ENCODE results near the gene CDH13.

GRCh38 chr16:82980810-82981209 is 354.0 kb downstream of the CDH13 start:
- no peak for TF ChIP-seq CTCF (tag by site-specific recombination; IDR thresholded peaks at IDR 0.05)
- TF ChIP-seq ZBTB10 (tag by site-specific recombination; IDR thresholded peaks at IDR 0.05): no peak
- no peak for TF ChIP-seq ZNF274 (IDR thresholded peaks at IDR 0.05; ENCODE audit: low read length)
- TF ChIP-seq ZNF274 (tag by site-specific recombination; IDR thresholded peaks at IDR 0.05; ENCODE audit: borderline replicate concordance): no peak
- no peak for TF ChIP-seq ZBTB11 (tag by site-specific recombination; conservative IDR thresholded peaks at IDR 0.05; ENCODE audit: low read depth)
- no peak for TF ChIP-seq ZNF24 (tag by site-specific recombination; IDR thresholded peaks at IDR 0.05)
- TF ChIP-seq ZEB2 (tag by site-specific recombination; IDR thresholded peaks at IDR 0.05): no peak
- no peak for TF ChIP-seq KLF9 (tag by site-specific recombination; IDR thresholded peaks at IDR 0.05; ENCODE audit: low read depth)
- no peak for TF ChIP-seq ZBTB44 (tag by site-specific recombination; IDR thresholded peaks at IDR 0.05)
- TF ChIP-seq ZNF837 (tag by site-specific recombination; IDR thresholded peaks at IDR 0.05): no peak
- no peak for TF ChIP-seq ZNF2 (tag by site-specific recombination; IDR thresholded peaks at IDR 0.05)
- no peak for TF ChIP-seq ZNF302 (tag by site-specific recombination; IDR thresholded peaks at IDR 0.05; ENCODE audit: low read depth)
- no peak for TF ChIP-seq ZBTB7A (tag by site-specific recombination; IDR thresholded peaks at IDR 0.05; ENCODE audit: low read depth)
- TF ChIP-seq ZNF658 (tag by site-specific recombination; IDR thresholded peaks at IDR 0.05): no peak

Measured in HEK293 (cell line).